ENCODE results near the gene FXYD3. TPM values are rescaled to one million over a fixed set of nuclear protein-coding genes. Genes with fewer than 3 reads are reported as not detected.

The FXYD3 gene
- total RNA-seq, 4 donors from 2014 or later = 282 to 837 (median 489) TPM

DNA sequence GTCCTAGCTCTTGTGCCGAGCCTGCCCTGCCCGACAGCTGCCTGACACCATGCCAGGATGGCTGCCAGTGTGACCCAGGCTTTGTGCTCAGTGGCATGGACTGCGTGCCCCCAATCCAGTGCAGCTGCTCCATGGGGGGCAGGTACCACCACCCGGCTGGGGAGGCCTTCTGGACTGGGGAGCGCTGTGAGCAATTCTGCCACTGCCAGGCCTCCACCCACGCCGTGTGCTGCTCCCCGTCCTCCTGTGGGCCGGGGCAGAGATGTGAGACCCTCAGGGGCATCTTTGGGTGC is 9.4 kb upstream of the FXYD3 start:
- peak overlapping the region in 3 of 4 donors; percentile 81 to 87 (median 83) for H3K27ac ChIP-seq
- peaks cover 5 to 49% (median 20%) of the 10 kb centered on the region in 3 donors for H3K4me1 ChIP-seq
- no peaks in the 10 kb centered on the region for H3K36me3 ChIP-seq
- no peaks in the 10 kb centered on the region for H3K9me3 ChIP-seq
- DNase-seq = no peak
- H3K4me3 ChIP-seq = no peak overlapping the region
- intact Hi-C loops (cut with DNase I) = no loop called here
- no peaks in the 10 kb centered on the region for H3K27me3 ChIP-seq
- WGBS, 2 donors = 89 to 92% methylated on average over 3 to 7 of the region's 9 CpGs
- TF ChIP-seq POLR2A (IDR thresholded peaks at IDR 0.05) = no peak
- TF ChIP-seq, protein P1, sequence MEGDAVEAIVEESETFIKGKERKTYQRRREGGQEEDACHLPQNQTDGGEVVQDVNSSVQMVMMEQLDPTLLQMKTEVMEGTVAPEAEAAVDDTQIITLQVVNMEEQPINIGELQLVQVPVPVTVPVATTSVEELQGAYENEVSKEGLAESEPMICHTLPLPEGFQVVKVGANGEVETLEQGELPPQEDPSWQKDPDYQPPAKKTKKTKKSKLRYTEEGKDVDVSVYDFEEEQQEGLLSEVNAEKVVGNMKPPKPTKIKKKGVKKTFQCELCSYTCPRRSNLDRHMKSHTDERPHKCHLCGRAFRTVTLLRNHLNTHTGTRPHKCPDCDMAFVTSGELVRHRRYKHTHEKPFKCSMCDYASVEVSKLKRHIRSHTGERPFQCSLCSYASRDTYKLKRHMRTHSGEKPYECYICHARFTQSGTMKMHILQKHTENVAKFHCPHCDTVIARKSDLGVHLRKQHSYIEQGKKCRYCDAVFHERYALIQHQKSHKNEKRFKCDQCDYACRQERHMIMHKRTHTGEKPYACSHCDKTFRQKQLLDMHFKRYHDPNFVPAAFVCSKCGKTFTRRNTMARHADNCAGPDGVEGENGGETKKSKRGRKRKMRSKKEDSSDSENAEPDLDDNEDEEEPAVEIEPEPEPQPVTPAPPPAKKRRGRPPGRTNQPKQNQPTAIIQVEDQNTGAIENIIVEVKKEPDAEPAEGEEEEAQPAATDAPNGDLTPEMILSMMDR (IDR thresholded peaks at IDR 0.05) = no peak

- Histone ChIP-seq H3K27me3 (no peaks in the 10 kb centered on the region), H3K27ac (peak overlapping the region; percentile 38 to 87 (median 82)), H3K9me3 (no peaks in the 10 kb centered on the region), H3K4me1 (peaks cover 5 to 57% (median 20%) of the 10 kb centered on the region in 3 donors), H3K4me3 (no peak overlapping the region), H3K36me3 (no peaks in the 10 kb centered on the region)
- TF ChIP-seq POLR2A (IDR thresholded peaks at IDR 0.05) = no peak
- TF ChIP-seq, protein P1 (IDR thresholded peaks at IDR 0.05) = no peak
- intact Hi-C loops (cut with DNase I) = no loop called here
- DNase-seq = no peak
- WGBS, 2 donors = 45 to 50% methylated on average over 1 of the region's 2 CpGs
Measured at GRCh38 chr19:35106898-35107541, 8.6 kb upstream of the FXYD3 start.

GRCh38 chr19:35107545-35107944 is 8.1 kb upstream of the FXYD3 start:
- TF ChIP-seq POLR2A (IDR thresholded peaks at IDR 0.05) = no peak
- TF ChIP-seq, protein P1 (IDR thresholded peaks at IDR 0.05) = no peak
- DNase-seq = no peak
- 7 to 29% methylated on average over 1 to 5 of the region's 5 CpGs for WGBS, 2 donors
- H3K4me1 ChIP-seq = peaks cover 5 to 62% (median 20%) of the 10 kb centered on the region in 3 donors
- H3K9me3 ChIP-seq = no peaks in the 10 kb centered on the region
- intact Hi-C loops (cut with DNase I) = no loop called here
- no peaks in the 10 kb centered on the region for H3K27me3 ChIP-seq
- H3K4me3 ChIP-seq = no peak overlapping the region
- H3K36me3 ChIP-seq = no peaks in the 10 kb centered on the region
- H3K27ac ChIP-seq = peak overlapping the region; percentile 38 to 87 (median 82)

- peaks cover 5 to 74% (median 20%) of the 10 kb centered on the region in 3 donors for H3K4me1 ChIP-seq
- intact Hi-C loops (cut with DNase I) = no loop called here
- H3K9me3 ChIP-seq = no peaks in the 10 kb centered on the region
- no peak overlapping the region for H3K4me3 ChIP-seq
- WGBS, 2 donors = 77 to 83% methylated on average over 10 to 11 of the region's 11 CpGs
- peak overlapping the region; percentile 82 to 87 (median 85) for H3K27ac ChIP-seq
- DNase-seq = no peak
- H3K27me3 ChIP-seq = no peaks in the 10 kb centered on the region
- TF ChIP-seq POLR2A (IDR thresholded peaks at IDR 0.05) = no peak
- TF ChIP-seq, protein P1 (IDR thresholded peaks at IDR 0.05) = no peak
- H3K36me3 ChIP-seq = no peaks in the 10 kb centered on the region
Measured at GRCh38 chr19:35108730-35109129, 6.9 kb upstream of the FXYD3 start.

DNA sequence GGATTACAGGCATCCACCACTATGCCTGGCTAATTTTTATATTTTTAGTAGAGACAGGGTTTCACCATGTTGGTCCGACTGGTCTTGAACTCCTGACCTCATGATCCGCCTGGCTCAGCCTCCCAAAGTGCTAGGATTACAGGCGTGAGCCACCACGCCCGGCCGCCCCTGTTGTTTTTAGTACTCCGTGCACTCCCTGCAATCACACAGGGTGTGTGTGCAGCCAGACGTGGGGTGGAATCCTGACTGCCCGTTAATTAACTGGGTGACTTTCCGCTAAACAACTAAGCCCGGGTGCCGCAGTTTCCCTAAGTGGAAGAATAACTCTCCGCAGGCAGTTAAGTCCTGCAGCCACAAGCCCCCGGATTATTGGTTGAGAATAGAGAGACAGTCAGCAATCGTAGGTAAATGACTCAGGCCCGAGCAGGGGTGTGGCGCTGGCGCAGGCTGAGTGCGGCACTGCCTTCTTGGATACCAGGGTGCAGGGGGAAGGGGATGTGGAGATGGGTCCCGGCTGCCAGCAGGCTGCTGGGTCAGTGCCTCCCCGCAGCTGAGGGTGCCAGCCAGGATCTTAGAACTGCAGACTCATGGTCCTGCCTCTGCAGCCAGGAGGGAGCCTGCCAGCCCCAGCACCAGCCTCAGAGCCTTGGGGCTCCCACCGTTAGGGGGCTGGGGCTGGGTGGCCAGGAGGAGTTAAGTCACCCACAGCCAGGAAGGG is 6.1 kb upstream of the FXYD3 start:
- intact Hi-C loops (cut with DNase I) = no loop called here
- DNase-seq = no peak
- no peaks in the 10 kb centered on the region for H3K9me3 ChIP-seq

More for the DNA sequence above, 6.1 kb upstream of the FXYD3 start:
- peaks cover 9 to 82% (median 24%) of the 10 kb centered on the region in 3 donors for H3K4me1 ChIP-seq
- H3K36me3 ChIP-seq = no peaks in the 10 kb centered on the region
- peak overlapping the region; percentile 82 to 87 (median 85) for H3K27ac ChIP-seq
- H3K27me3 ChIP-seq = no peaks in the 10 kb centered on the region
- no peak overlapping the region for H3K4me3 ChIP-seq
- WGBS, 2 donors = 34 to 62% methylated on average over 7 to 16 of the region's 22 CpGs
- TF ChIP-seq, protein P1 (IDR thresholded peaks at IDR 0.05) = no peak
- TF ChIP-seq POLR2A (IDR thresholded peaks at IDR 0.05) = peak in 1 of 4 donors; percentile 23

Data from esophagus squamous epithelium (tissue), 5 donors.